Heart left ventricle (tissue), 13 donors: ENCODE measurements around the gene NR1D1.

Experiments used
- POLR2A ChIP-seq, 2 donors: fragments of 450-650 bp; IDR thresholded peaks; one replicate each; pipeline ENCODE4 v1.6.1; 2017; ENCODE audit warnings: antibody characterized with exemption in 2 of 2, mild to moderate bottlenecking in 2 of 2, moderate library complexity in 2 of 2
- TF ChIP-seq, protein P1 (sequence below), 12 donors: fragments of 200-600 bp; sonication (generic) in 4 of 12; IDR thresholded peaks; one replicate each; pipeline versions ENCODE4 v1.5.0 to v1.8.0; 2018 to 2022; ENCODE audit warnings: antibody characterized with exemption in 12 of 12, mild to moderate bottlenecking in 5 of 12
- donor health status: ischemic (EF 13 %, LVEDD 7.1; RV severe dilation, severe dysfunction).
- donor health status: DM: no; HTN: yes; CAD: no.
- donor health status: DM: no; HTN: no; CAD: no.
- donor health status: ischemic (EF 25% LVEDD 6.9; RV normal size, moderate dysfunction).
- donor health status: ischemic (EF 25% LVEDD 5.7; RV mildly dilated, moderate dysfunction).
- donor health status: ischemic (EF 35%, LVEDD 5.7; RV mildly dilated, moderate dysfunction).
- donor health status: nonischemic (EF 11% LVEDD 7.7; RV severe dilation, severe dysfunction).
- donor health status: DM: yes; HTN: yes; CAD: no.
- donor health status: PGD.
- donor health status: ischemic (EF 29% LVEDD 5.4; RV normal size, mild dysfunction).
- donor health status: nonischemic (EF 23%, LVEDD 6.1; RV moderate dilation, normal function).

DNA sequence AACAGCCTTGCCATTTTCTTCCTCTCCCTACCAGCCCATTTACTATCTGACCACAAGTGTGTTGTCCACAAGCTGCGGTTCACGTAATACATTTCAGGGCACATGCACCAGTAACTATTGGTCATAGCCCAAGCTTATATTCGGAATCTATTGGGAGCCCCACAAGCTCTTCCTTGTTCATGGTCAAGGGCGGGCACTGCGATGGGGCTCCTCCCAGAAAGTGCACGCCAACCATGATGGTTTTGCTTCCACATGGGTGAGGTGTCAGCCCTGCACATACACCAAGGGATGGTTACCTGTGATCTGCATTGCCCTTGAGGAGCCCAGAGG, 25.6 kb downstream of the NR1D1 start:
- TF ChIP-seq, protein P1, sequence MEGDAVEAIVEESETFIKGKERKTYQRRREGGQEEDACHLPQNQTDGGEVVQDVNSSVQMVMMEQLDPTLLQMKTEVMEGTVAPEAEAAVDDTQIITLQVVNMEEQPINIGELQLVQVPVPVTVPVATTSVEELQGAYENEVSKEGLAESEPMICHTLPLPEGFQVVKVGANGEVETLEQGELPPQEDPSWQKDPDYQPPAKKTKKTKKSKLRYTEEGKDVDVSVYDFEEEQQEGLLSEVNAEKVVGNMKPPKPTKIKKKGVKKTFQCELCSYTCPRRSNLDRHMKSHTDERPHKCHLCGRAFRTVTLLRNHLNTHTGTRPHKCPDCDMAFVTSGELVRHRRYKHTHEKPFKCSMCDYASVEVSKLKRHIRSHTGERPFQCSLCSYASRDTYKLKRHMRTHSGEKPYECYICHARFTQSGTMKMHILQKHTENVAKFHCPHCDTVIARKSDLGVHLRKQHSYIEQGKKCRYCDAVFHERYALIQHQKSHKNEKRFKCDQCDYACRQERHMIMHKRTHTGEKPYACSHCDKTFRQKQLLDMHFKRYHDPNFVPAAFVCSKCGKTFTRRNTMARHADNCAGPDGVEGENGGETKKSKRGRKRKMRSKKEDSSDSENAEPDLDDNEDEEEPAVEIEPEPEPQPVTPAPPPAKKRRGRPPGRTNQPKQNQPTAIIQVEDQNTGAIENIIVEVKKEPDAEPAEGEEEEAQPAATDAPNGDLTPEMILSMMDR (IDR thresholded peaks at IDR 0.05): no peak
- no peak for TF ChIP-seq POLR2A (IDR thresholded peaks at IDR 0.05)
